ENCODE results near the gene ABHD17A. TPM values are rescaled to one million over a fixed set of nuclear protein-coding genes. Genes with fewer than 3 reads are reported as not detected.
A peak's percentile ranks its signal among the peaks of the same experiment; 100 is the strongest.

ABHD17A gene
- total RNA-seq, 1 donor = 52.5 TPM

DNA sequence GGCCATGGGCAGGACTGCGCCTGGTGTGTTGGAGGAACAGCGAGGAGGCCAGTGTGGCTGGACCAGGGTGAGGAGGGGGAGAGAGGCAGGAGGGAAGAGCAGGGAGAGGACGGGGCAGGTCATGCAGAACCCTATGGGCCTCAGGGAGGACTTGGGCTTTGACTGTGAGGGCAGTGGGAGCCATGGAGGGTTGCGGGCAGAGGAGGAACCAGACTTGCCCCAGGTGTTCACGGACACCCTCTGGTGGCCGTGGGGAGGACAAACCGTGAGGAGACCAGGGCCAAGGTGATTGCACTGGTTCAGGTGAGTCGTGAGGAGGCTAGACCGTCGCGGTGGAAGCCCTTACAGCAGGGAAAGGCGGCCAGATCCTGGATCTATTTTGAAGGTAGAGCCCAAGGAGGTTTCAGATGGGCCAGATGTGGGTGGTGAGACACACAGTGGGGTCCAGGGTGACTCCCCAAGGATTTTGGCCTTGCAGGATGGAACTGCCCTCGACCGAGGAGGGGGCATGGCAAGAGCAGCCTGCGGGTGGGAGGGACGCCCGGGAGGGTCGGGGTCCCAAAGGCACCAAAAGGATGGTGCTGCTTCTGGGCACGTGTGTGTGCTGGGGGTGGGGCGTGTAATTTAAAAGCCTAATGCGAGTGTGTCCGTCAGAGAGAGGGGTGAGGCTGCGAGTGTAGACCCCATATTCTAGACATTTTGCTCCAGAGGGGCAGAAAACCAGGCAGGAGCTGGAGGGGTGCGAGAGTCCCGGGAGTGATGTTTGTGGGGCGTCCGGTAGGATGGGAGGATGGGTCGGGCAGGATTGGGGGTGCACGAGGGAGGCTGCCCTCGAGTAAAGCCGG, 34.3 kb downstream of the ABHD17A start:
- H2AFZ ChIP-seq (ENCODE audit: low read length) = no peak overlapping the region
- no peak for TF ChIP-seq CTCF (IDR thresholded peaks at IDR 0.05; ENCODE audit: extremely low read depth, low read depth, low read length)

DNA sequence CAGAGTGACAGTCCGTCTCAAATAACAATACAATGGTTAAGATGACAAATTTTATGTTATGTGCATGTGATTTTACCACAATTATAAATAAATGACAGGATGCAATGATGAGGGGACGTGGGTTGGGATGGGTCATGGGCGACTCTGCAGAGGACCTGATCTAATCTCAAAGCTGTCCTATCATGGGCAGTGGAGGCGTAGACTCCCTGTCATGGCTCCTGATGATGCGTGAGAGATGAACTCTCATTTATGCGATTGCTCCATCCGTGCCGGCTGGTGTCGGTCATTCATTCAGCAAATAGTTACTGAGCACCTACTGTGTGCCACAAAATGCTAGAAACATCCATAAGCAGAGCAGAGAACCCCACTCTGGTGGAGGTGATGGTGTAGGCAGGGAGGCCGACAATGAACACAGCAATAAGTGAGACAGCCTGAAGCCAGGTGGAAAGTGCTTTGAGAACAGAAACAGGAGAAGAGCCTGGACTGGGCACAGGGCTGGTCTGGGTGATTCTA, 35.4 kb downstream of the ABHD17A start:
- TF ChIP-seq CTCF (IDR thresholded peaks at IDR 0.05; ENCODE audit: extremely low read depth, low read depth, low read length) = no peak
- no peak overlapping the region for H2AFZ ChIP-seq (ENCODE audit: low read length)
- no peak overlapping the region for H3K4me2 ChIP-seq (ENCODE audit: insufficient read depth, low read length)
- H3K27ac ChIP-seq (ENCODE audit: low read depth, low read length) = no peak overlapping the region
- no peaks in the 10 kb centered on the region for H3K27me3 ChIP-seq (ENCODE audit: insufficient read depth, low read length)
- H4K20me1 ChIP-seq (ENCODE audit: insufficient read depth, low read length) = peaks cover 60% of the 10 kb centered on the region
- peaks cover 2% of the 10 kb centered on the region for H3K36me3 ChIP-seq (ENCODE audit: insufficient read depth, low read length)
- no peaks in the 10 kb centered on the region for H3K9me3 ChIP-seq (ENCODE audit: low read depth, low read length)
- H3K4me3 ChIP-seq (ENCODE audit: insufficient read depth, low read length) = no peak overlapping the region
- peaks cover 81% of the 10 kb centered on the region for H3K79me2 ChIP-seq (ENCODE audit: insufficient read depth, low read length)
- DNase-seq (ENCODE audit: insufficient read length, low spot score, missing footprints) = no peak
- peaks cover 15% of the 10 kb centered on the region for H3K4me1 ChIP-seq (ENCODE audit: insufficient read depth, low read length)

More for the DNA sequence above, 34.3 kb downstream of the ABHD17A start:
- Histone ChIP-seq H3K4me2 (ENCODE audit: insufficient read depth, low read length) (no peak overlapping the region), H4K20me1 (ENCODE audit: insufficient read depth, low read length) (peaks cover 57% of the 10 kb centered on the region), H3K27ac (ENCODE audit: low read depth, low read length) (no peak overlapping the region), H3K4me3 (ENCODE audit: insufficient read depth, low read length) (no peak overlapping the region), H3K4me1 (ENCODE audit: insufficient read depth, low read length) (peaks cover 22% of the 10 kb centered on the region), H3K79me2 (ENCODE audit: insufficient read depth, low read length) (peaks cover 81% of the 10 kb centered on the region), H3K9me3 (ENCODE audit: low read depth, low read length) (no peaks in the 10 kb centered on the region), H3K27me3 (ENCODE audit: insufficient read depth, low read length) (no peaks in the 10 kb centered on the region), H3K36me3 (ENCODE audit: insufficient read depth, low read length) (peaks cover 2% of the 10 kb centered on the region)
- DNase-seq (ENCODE audit: insufficient read length, low spot score, missing footprints) = no peak

GRCh38 chr19:1849132-1849474, 36.2 kb downstream of the ABHD17A start:
- H3K79me2 ChIP-seq (ENCODE audit: insufficient read depth, low read length) = peaks cover 81% of the 10 kb centered on the region
- H3K36me3 ChIP-seq (ENCODE audit: insufficient read depth, low read length) = peaks cover 2% of the 10 kb centered on the region
- no peak for DNase-seq (ENCODE audit: insufficient read length, low spot score, missing footprints)
- TF ChIP-seq CTCF (IDR thresholded peaks at IDR 0.05; ENCODE audit: extremely low read depth, low read depth, low read length) = no peak
- H3K4me2 ChIP-seq (ENCODE audit: insufficient read depth, low read length) = no peak overlapping the region
- no peaks in the 10 kb centered on the region for H3K27me3 ChIP-seq (ENCODE audit: insufficient read depth, low read length)
- H3K4me3 ChIP-seq (ENCODE audit: insufficient read depth, low read length) = no peak overlapping the region
- H3K27ac ChIP-seq (ENCODE audit: low read depth, low read length) = no peak overlapping the region
- H3K4me1 ChIP-seq (ENCODE audit: insufficient read depth, low read length) = peaks cover 13% of the 10 kb centered on the region
- H4K20me1 ChIP-seq (ENCODE audit: insufficient read depth, low read length) = peaks cover 63% of the 10 kb centered on the region
- H3K9me3 ChIP-seq (ENCODE audit: low read depth, low read length) = no peaks in the 10 kb centered on the region
- H2AFZ ChIP-seq (ENCODE audit: low read length) = no peak overlapping the region

GRCh38 chr19:1848399-1849131, 36.7 kb downstream of the ABHD17A start, which contains the start of gene REXO1:
Gene REXO1 (minus strand): TSS chr19:1848483. CDS start chr19:1848358, 125 bp downstream.
- peak within 1 kb of the TSS; percentile 87 for H2AFZ ChIP-seq (ENCODE audit: low read length)
- H3K27ac ChIP-seq (ENCODE audit: low read depth, low read length) = peak within 1 kb of the TSS; percentile 98
- peak; percentile 100 for DNase-seq (ENCODE audit: insufficient read length, low spot score, missing footprints)
- peaks cover 2% of the 10 kb centered on the region for H3K36me3 ChIP-seq (ENCODE audit: insufficient read depth, low read length)
- peak within 1 kb of the TSS; percentile 96 for H3K4me2 ChIP-seq (ENCODE audit: insufficient read depth, low read length)
- H3K4me3 ChIP-seq (ENCODE audit: insufficient read depth, low read length) = peak within 1 kb of the TSS; percentile 99
- peaks cover 67% of the 10 kb centered on the region for H4K20me1 ChIP-seq (ENCODE audit: insufficient read depth, low read length)
- no peaks in the 10 kb centered on the region for H3K27me3 ChIP-seq (ENCODE audit: insufficient read depth, low read length)
- H3K79me2 ChIP-seq (ENCODE audit: insufficient read depth, low read length) = peaks cover 81% of the 10 kb centered on the region
- no peaks in the 10 kb centered on the region for H3K9me3 ChIP-seq (ENCODE audit: low read depth, low read length)
- H3K4me1 ChIP-seq (ENCODE audit: insufficient read depth, low read length) = peaks cover 11% of the 10 kb centered on the region
- TF ChIP-seq CTCF (IDR thresholded peaks at IDR 0.05; ENCODE audit: extremely low read depth, low read depth, low read length) = peak; percentile 97

All from osteoblast (primary cell).